Measurements from ENCODE around the gene YY1AP1.
"Not testable (repeated sequence)": the region's sequence is repeated elsewhere in the genome, so short reads cannot be mapped to it uniquely, and the experiment has no call there.

Gene YY1AP1

DNA sequence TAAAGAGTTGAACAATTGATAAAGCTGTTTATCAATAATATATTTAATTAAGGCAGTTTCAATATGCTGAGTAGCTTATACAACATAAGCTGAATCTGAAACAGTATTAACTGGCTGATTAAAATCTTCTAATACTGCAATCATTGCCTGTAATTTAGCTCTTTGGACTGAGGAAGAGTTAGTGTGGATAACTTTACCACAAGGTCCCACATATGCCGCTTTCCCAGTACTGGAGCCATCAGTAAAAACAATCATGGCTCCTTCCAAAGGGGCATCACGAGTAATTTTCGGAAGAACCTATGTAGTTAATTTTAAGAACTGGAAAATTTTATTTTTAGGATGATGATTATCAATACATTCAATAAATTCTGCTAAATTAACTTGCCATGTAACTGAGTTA lies 7.0 kb upstream of the YY1AP1 start:
- no peak for DNase-seq (ENCODE audit: low spot score)

DNA sequence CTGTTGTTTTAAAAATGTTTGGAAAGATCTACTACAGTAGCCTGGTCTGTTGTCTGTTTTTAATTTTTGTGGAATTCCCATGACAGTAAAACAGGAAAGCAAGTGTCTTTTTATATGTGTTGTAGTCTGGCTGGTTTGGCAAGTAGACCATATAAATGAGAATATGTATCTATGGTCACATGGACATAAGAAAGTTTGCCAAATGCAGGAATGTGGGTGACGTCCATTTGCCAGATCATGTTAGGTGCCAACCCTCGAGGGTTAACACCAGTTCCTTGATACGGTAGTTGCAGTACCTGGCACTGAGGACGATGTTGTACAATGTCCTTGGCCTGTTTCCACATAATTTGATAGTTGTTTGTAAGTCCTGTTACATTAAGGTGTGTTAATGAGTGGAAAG lies 6.5 kb upstream of the YY1AP1 start:
- no peak for DNase-seq (ENCODE audit: low spot score)

DNA sequence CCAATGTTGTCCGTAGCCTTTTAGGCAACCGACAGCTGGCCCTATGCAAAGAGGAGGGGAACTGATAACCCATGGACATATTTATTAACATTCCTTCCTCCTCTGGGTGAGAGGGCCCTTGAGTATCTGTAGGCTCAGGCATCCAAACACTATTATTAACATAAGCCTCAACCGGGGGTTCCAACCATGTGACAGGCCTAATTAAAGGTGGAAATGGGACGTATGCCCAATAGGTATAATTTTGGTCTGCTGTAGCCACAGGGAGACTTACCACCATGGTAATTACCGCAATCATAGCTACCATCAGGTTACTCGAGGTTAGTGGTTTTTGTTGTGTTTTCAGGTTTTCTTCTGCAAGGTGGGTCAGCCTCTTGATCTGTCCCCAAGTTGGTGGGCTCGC lies 5.6 kb upstream of the YY1AP1 start:
- DNase-seq (ENCODE audit: low spot score): no peak

- no peak for DNase-seq (ENCODE audit: low spot score)
These were observed 3.5 kb upstream of the YY1AP1 start for GRCh38 chr1:155691992-155692528.

GRCh38 chr1:155689081-155689607 lies 570 bp upstream of the YY1AP1 start, which contains the start of gene DAP3:
DAP3 (plus strand) TSS chr1:155689091; CDS start chr1:155709780, 20,689 bp downstream.
- peak; percentile 85 for DNase-seq (ENCODE audit: low spot score)

DNA sequence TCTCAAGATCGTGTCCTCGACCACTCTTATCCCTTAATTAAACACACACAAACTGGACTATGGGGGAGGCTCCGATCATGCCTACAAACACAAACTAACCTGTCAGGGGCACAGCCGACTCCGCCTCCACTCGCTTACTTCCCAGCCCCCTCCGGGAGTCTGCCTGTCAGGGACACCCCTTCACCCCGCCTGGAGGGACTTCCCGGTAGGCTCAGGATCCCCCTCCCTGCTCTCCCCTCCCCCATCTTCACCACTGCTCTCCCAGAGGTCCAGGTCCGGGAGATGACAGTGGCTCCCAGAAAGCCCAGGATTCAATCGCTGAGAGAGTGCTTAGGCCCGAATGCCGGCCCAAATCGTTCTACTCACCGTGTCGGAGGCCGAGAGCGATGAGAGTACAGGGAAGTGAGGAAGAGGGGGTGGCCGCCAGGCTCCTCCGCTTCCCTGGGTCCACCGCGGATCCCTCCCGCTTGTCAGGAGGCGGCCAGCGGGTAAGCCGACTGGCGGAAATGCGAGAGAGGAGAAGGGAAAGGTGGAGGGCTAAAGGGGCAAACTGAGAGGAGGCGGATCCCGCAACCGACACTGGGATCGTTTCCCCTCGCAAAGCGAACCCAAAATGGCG lies 760 bp downstream of the YY1AP1 start:
- DNase-seq (ENCODE audit: low spot score): not testable (repeated sequence)

DNA sequence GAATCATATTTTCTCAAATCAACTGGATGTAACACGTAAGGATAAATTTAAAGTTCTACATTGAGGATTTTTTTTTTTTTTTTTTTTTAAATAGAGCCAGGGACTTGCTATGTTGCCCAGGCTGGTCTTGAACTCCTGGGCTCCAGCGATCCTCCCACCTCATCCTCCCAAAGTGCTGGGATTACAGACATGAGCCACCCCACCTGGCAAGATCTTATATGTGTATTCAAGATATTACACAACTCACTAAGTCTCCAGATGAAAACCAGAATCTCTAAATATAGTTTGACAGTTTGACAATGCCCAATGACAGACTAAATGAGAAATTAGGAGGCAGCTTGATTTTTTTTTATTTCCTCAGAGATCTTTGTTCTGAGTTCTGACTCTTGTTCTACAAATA lies 6.8 kb downstream of the YY1AP1 start:
- no peak for DNase-seq (ENCODE audit: low spot score)

DNA sequence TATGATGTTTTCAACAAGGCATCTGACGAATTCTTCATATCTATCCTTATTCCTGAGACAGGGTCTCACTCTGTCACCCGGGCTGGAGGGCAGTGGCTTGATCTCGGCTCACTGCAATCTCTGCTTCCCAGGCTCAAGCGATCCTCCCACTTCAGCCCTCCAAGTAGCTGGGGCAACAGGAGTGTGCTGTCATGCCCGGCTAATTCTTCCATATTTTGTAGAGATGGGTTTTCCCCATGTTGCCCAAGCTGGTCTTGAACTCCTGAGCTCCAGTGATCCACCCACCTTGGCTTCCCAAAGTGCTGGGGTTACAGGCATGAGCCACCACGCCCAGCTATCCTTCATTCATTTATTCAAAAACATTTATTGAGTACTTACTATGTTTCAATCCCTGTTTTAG lies 8.0 kb downstream of the YY1AP1 start:
- DNase-seq (ENCODE audit: low spot score): no peak

DNA sequence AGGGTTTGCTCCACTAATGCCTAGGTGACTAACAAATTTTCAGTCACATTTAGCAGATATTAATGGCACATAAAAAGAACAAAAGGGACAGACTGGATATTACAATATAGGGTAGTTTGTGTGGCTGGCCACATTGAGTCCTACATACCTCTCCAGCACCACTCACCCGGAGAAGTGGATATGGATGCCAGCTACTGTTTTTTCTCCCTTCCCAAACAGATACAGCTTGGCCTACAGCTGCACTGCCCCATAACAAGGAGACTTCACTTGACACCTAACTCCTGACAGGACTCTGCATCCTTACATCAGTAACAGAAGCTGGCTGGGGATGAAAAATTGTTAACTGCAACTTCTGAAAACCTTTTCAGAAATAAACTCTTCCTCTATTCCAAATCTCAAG lies 9.6 kb downstream of the YY1AP1 start:
- not testable (repeated sequence) for DNase-seq (ENCODE audit: low spot score)

- DNase-seq (ENCODE audit: low spot score): no peak
These were observed 10.5 kb downstream of the YY1AP1 start for GRCh38 chr1:155678027-155678426.

DNA sequence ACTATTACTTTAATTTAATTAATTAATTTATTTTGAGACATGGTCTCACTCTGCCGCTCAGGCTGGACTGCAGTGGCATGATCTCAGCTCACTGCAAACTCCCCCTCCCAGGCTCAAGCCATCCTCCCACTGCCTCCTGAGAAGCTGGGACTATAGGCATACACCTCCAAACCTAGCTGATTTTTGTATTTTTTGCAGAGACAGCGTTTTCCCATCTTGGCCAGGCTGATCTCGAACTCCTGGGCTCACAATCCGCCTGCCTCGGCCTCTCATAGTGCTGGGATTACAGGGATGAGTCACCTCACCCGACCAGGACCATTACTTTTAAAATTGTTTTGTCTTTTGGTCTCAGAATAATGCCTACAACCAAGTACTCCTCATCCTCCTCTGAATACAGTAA lies 15.6 kb downstream of the YY1AP1 start:
- no peak for DNase-seq (ENCODE audit: low spot score)

DNA sequence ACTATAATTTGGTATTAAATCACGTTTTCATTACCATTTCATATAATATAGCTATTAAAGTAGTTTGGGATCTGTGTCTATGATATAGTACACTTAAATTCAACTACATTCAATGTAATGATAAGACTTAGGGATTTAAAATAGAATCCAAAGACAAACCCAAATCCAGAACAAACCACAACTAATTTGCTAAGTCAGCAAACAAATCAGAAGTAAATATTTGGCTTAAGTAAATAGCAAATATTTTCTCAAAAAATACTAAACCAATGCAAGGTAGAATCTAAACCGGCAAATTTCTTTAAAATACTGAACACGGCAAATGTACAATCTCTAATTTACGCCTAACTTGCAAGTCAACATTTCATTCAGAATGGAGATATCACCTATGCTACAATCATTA lies 16.8 kb downstream of the YY1AP1 start:
- DNase-seq (ENCODE audit: low spot score): no peak

DNA sequence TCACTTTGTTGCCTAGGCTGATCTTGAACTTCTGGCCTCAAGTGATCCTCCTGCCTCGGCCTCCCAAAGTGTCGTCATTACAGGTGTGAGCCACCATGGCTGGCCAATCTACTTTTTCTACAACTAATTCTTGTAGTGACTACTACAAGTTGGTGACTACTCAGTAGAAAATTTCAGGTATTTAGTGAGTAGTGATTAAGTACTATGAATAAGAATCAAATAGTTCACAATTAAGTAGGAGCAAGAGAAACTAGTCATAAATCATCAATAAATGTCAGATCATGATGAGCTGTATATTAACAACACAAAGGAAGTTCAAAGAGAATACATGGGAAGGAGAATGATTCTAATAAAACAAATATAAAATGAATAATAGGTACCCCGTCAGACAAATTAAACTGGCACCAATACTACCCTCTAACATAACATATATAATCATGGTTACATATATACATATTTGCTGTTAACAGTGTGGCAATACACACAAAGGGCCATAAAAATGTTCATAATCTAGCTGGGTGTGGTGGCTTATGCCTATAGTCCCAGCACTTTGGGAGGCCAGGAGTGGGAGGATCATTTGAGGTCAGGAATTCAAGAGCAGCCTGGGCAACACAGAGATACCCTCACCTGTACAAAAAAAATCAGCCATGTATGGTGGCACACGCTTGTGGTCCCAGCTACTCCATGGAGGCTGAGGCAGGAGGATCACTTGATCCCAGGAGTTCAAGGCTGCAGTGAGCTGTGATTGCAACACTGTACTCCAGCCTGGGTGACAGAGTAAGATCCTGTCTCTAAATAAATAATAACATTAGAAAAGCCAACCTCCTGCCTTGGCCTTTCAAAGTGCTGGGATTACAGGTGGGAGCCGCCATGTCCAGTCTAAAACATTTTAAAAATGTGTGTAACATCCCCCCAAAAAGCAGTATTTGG lies 19.1 kb downstream of the YY1AP1 start:
- DNase-seq (ENCODE audit: low spot score): no peak

DNA sequence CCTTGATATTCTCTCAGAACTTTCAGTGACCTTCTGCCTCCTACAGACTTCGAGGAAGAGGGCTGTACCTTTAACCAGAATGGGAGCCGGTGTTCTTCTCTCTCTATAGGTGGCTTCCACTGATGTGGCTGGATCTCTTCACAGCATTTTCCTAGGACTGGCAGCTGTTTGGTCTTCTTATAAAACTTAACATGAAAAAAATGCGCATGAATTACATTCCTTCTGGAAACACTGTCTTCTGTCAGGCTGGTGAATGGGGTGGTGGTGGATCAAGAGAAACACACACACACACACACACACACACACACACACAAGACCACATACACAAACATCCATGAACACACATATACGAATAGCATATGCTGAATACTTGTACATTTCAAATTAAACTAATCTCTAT lies 27.3 kb downstream of the YY1AP1 start:
- not testable (repeated sequence) for DNase-seq (ENCODE audit: low spot score)

- no peak for DNase-seq (ENCODE audit: low spot score)
These were observed 31.1 kb downstream of the YY1AP1 start for GRCh38 chr1:155657463-155657862.

- DNase-seq (ENCODE audit: low spot score): no peak
These were observed 35.6 kb downstream of the YY1AP1 start for GRCh38 chr1:155652951-155653350.

GRCh38 chr1:155651861-155652661 lies 36.5 kb downstream of the YY1AP1 start:
- no peak for DNase-seq (ENCODE audit: low spot score)

GRCh38 chr1:155650231-155650757 lies 38.3 kb downstream of the YY1AP1 start:
- no peak for DNase-seq (ENCODE audit: low spot score)

GRCh38 chr1:155649676-155650075 lies 38.9 kb downstream of the YY1AP1 start:
- DNase-seq (ENCODE audit: low spot score): no peak

DNA sequence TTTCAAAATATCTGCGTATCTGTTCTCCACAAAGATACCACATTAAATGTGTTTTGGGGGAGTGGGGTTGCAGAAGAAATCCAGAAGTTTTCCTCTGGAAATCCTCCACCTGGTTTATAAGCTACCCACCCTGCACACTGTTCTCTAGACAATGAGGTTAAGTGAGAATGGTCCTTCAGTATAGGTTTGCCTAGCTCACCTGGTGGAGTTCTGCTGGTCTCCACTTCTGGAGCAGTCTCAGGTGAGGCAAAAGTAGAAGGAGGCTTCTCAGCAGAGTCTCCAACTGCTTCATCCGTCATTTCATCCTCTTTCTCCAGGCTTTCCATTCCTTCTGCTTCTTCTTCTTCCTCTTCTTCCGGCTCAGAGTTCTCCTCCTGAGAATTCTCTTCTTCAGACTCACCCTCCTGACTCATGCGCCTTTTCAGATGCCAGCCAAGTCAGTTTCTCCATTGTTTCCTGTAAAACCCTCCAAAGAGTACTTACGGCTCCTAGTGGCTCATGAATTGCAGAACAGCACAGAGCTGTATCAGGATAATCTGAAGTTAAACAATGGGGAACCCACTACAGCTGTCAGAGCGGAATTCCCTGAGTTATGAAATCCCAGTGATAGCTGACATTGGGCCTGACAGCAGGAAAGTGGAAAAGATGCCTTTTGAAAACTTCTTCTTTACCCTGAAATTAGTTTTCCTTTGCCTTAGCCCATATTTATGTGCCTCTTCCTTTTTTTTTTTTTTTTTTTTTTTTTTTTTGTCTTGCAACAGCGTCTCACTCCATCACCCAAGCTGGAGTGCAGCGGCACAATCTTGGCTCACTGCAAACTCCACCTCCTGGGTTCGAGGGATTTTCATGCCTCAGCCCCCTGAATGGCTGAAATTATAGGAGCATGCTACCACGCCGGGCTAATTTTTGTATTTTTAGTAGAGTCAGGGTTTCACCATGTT lies 40.1 kb downstream of the YY1AP1 start:
- no peak for DNase-seq (ENCODE audit: low spot score)

- no peak for DNase-seq (ENCODE audit: low spot score)
These were observed 42.3 kb downstream of the YY1AP1 start for GRCh38 chr1:155646307-155646706.

All from activated CD4-positive, alpha-beta T cell treated with anti-CD3 and anti-CD28 coated beads, Interleukin-2, Interleukin-4, amounts not matched to agents 100 ng/mL and 50 ng/mL, durations not matched to agents 16 hours and 8 hours (primary cell).